HG03066 (cell line): ENCODE results near the gene IRGC.

Experiments
- ATAC-seq: cut with Tn5 transposase; IDR thresholded peaks from one replicate; pipeline ENCODE4 v1.9.1; 2021; ENCODE audit warnings: low read depth; ENCODE audit not compliant: unreplicated experiment

Gene IRGC

GRCh38 chr19:43690444-43690843 lies 25.4 kb upstream of the IRGC start:
- no peak for ATAC-seq

GRCh38 chr19:43690890-43691289 lies 25.0 kb upstream of the IRGC start:
- ATAC-seq: no peak

- no peak for ATAC-seq
These were observed 24.1 kb upstream of the IRGC start for GRCh38 chr19:43691755-43692154.

GRCh38 chr19:43692385-43692784 lies 23.5 kb upstream of the IRGC start:
- ATAC-seq: no peak

- no peak for ATAC-seq
These were observed 23.0 kb upstream of the IRGC start for GRCh38 chr19:43692877-43693276.

- no peak for ATAC-seq
These were observed 21.3 kb upstream of the IRGC start for GRCh38 chr19:43694553-43694952.

GRCh38 chr19:43695985-43696704 lies 19.7 kb upstream of the IRGC start:
- no peak for ATAC-seq

GRCh38 chr19:43697295-43697694 lies 18.6 kb upstream of the IRGC start:
- no peak for ATAC-seq

GRCh38 chr19:43699506-43700394 lies 16.1 kb upstream of the IRGC start:
- no peak for ATAC-seq

GRCh38 chr19:43700395-43701000 lies 15.4 kb upstream of the IRGC start:
- no peak for ATAC-seq

- no peak for ATAC-seq
These were observed 11.7 kb upstream of the IRGC start for GRCh38 chr19:43704002-43704705.

- ATAC-seq: no peak
These were observed 10.1 kb upstream of the IRGC start for GRCh38 chr19:43705729-43706128.

- ATAC-seq: no peak
These were observed 8.6 kb upstream of the IRGC start for GRCh38 chr19:43707158-43707712.

- ATAC-seq: no peak
These were observed 7.2 kb upstream of the IRGC start for GRCh38 chr19:43708716-43709115.

- no peak for ATAC-seq
These were observed 4.0 kb upstream of the IRGC start for GRCh38 chr19:43711751-43712355.

GRCh38 chr19:43713208-43713607 lies 2.7 kb upstream of the IRGC start:
- no peak for ATAC-seq

GRCh38 chr19:43718627-43719377 lies 2.9 kb downstream of the IRGC start:
- no peak for ATAC-seq

- no peak for ATAC-seq
These were observed 3.5 kb downstream of the IRGC start for GRCh38 chr19:43719378-43719868.

- no peak for ATAC-seq
These were observed 4.0 kb downstream of the IRGC start for GRCh38 chr19:43719918-43720317.
